ENCODE results near the gene FAT2.
"Not testable (repeated sequence)": the region's sequence is repeated elsewhere in the genome, so short reads cannot be mapped to it uniquely, and the experiment has no call there.

Gene FAT2

GRCh38 chr5:151581812-151582583 is 9.1 kb downstream of the FAT2 start:
- DNase-seq (ENCODE audit: low read depth), result no peak

- no peak for DNase-seq (ENCODE audit: low read depth)
Measured at GRCh38 chr5:151581347-151581746, 9.8 kb downstream of the FAT2 start.

- no peak for DNase-seq (ENCODE audit: low read depth)
Measured at GRCh38 chr5:151580858-151581257, 10.3 kb downstream of the FAT2 start.

- DNase-seq (ENCODE audit: low read depth), result no peak
Measured at GRCh38 chr5:151580239-151580638, 10.9 kb downstream of the FAT2 start.

- DNase-seq (ENCODE audit: low read depth), result not testable (repeated sequence)
Measured at GRCh38 chr5:151579146-151579545, 12.0 kb downstream of the FAT2 start.

GRCh38 chr5:151578326-151579025 is 12.7 kb downstream of the FAT2 start:
- DNase-seq (ENCODE audit: low read depth), result no peak

GRCh38 chr5:151577566-151577965 is 13.6 kb downstream of the FAT2 start:
- DNase-seq (ENCODE audit: low read depth), result no peak

- DNase-seq (ENCODE audit: low read depth), result no peak
Measured at GRCh38 chr5:151574444-151574996, 16.6 kb downstream of the FAT2 start.

GRCh38 chr5:151572657-151573368 is 18.3 kb downstream of the FAT2 start:
- DNase-seq (ENCODE audit: low read depth), result no peak

GRCh38 chr5:151571270-151572173 is 19.6 kb downstream of the FAT2 start:
- DNase-seq (ENCODE audit: low read depth), result no peak

- DNase-seq (ENCODE audit: low read depth), result no peak
Measured at GRCh38 chr5:151570512-151571269, 20.4 kb downstream of the FAT2 start.

GRCh38 chr5:151570058-151570457 is 21.1 kb downstream of the FAT2 start:
- DNase-seq (ENCODE audit: low read depth), result no peak

- DNase-seq (ENCODE audit: low read depth), result no peak
Measured at GRCh38 chr5:151569132-151570046, 21.7 kb downstream of the FAT2 start.

GRCh38 chr5:151568036-151568435 is 23.1 kb downstream of the FAT2 start:
- DNase-seq (ENCODE audit: low read depth), result no peak

GRCh38 chr5:151565971-151566370 is 25.2 kb downstream of the FAT2 start:
- no peak for DNase-seq (ENCODE audit: low read depth)

GRCh38 chr5:151562019-151562707 is 29.0 kb downstream of the FAT2 start:
- no peak for DNase-seq (ENCODE audit: low read depth)

GRCh38 chr5:151557951-151558350 is 33.2 kb downstream of the FAT2 start:
- no peak for DNase-seq (ENCODE audit: low read depth)

GRCh38 chr5:151557466-151557865 is 33.7 kb downstream of the FAT2 start:
- no peak for DNase-seq (ENCODE audit: low read depth)

- no peak for DNase-seq (ENCODE audit: low read depth)
Measured at GRCh38 chr5:151556806-151557205, 34.3 kb downstream of the FAT2 start.

Data from activated T-helper 9 cell treated with anti-CD3 and anti-CD28 coated beads, Interleukin-2, amount 50 U/mL, for 16 hours (primary cell).